Neutrophil (primary cell): ENCODE results near the gene MAST4.

ENCODE experiments used
- H3K27ac ChIP-seq: fragments of 200-600 bp; sonication (generic); 2 replicates; pipeline ENCODE4 v1.5.1; 2016; ENCODE audit warnings: mild to moderate bottlenecking, moderate library complexity
- H3K27me3 ChIP-seq: fragments of 200-600 bp; sonication (generic); 2 replicates; pipeline ENCODE4 v1.6.0; 2016; ENCODE audit warnings: mild to moderate bottlenecking
- H3K36me3 ChIP-seq: fragments of 200-600 bp; sonication (generic); 2 replicates; pipeline ENCODE4 v1.5.1; 2017
- H3K4me1 ChIP-seq, 2 experiments: fragments of 200-600 bp in 1 of 2; sonication (generic) in 1 of 2; 1 replicate in 1 of 2; 2 replicates in 1 of 2; pipeline versions ENCODE4 v1.5.1 to v1.6.1; 2013 to 2016; ENCODE audit warnings: low read depth in 1 of 2, low read length in 1 of 2, mild to moderate bottlenecking in 1 of 2, moderate library complexity in 1 of 2; ENCODE audit not compliant: control insufficient read depth in 1 of 2, insufficient read depth in 1 of 2
- H3K4me3 ChIP-seq, 2 experiments: fragments of 200-600 bp in 1 of 2; sonication (generic) in 1 of 2; 1 replicate in 1 of 2; 2 replicates in 1 of 2; pipeline ENCODE4 v1.5.1; 2013 to 2016; ENCODE audit warnings: low read depth in 1 of 2, low read length in 1 of 2, mild to moderate bottlenecking in 1 of 2, moderate library complexity in 1 of 2
- H3K9me3 ChIP-seq: fragments of 200-600 bp; sonication (generic); 2 replicates; pipeline ENCODE4 v1.5.1; 2016
- CTCF ChIP-seq: fragments of 200-600 bp; sonication (generic); IDR thresholded peaks from 2 replicates; pipeline ENCODE4 v1.5.1; 2016; ENCODE audit warnings: antibody characterized with exemption

Gene MAST4

GRCh38 chr5:67003685-67003934 is 407.4 kb downstream of the MAST4 start:
- peaks cover 20% of the 10 kb centered on the region for H3K27me3 ChIP-seq
- H3K9me3 ChIP-seq = no peaks in the 10 kb centered on the region
- H3K27ac ChIP-seq = no peak overlapping the region
- TF ChIP-seq CTCF = no peak
- peak overlapping the region; percentile 60 to 70 for H3K4me3 ChIP-seq
- peaks cover 11 to 15% of the 10 kb centered on the region in 2 experiments for H3K4me1 ChIP-seq
- no peaks in the 10 kb centered on the region for H3K36me3 ChIP-seq

- Histone ChIP-seq H3K27ac (peak overlapping the region; percentile 34), H3K27me3 (peaks cover 20% of the 10 kb centered on the region), H3K4me1 (peaks cover 11 to 15% of the 10 kb centered on the region in 2 experiments), H3K4me3 (peak overlapping the region; percentile 60 to 70), H3K36me3 (no peaks in the 10 kb centered on the region), H3K9me3 (no peaks in the 10 kb centered on the region)
- no peak for TF ChIP-seq CTCF
Observed at GRCh38 chr5:67003935-67004729, 407.9 kb downstream of the MAST4 start.

- Histone ChIP-seq H3K4me3 (peak overlapping the region; percentile 60 to 70), H3K9me3 (no peaks in the 10 kb centered on the region), H3K4me1 (peaks cover 11 to 15% of the 10 kb centered on the region in 2 experiments), H3K27me3 (peaks cover 20% of the 10 kb centered on the region), H3K36me3 (no peaks in the 10 kb centered on the region), H3K27ac (peak overlapping the region; percentile 34)
- no peak for TF ChIP-seq CTCF
Observed at GRCh38 chr5:67004730-67005350, 408.6 kb downstream of the MAST4 start.

GRCh38 chr5:67005737-67006499 is 409.7 kb downstream of the MAST4 start:
- no peak overlapping the region for H3K27ac ChIP-seq
- TF ChIP-seq CTCF = no peak
- no peaks in the 10 kb centered on the region for H3K36me3 ChIP-seq
- H3K27me3 ChIP-seq = peaks cover 20% of the 10 kb centered on the region
- peaks cover 11 to 15% of the 10 kb centered on the region in 2 experiments for H3K4me1 ChIP-seq
- no peak overlapping the region for H3K4me3 ChIP-seq
- H3K9me3 ChIP-seq = no peaks in the 10 kb centered on the region

- Histone ChIP-seq H3K27ac (no peak overlapping the region), H3K4me1 (peaks cover 11 to 15% of the 10 kb centered on the region in 2 experiments), H3K4me3 (no peak overlapping the region)
Observed at GRCh38 chr5:67006500-67006848, 410.3 kb downstream of the MAST4 start.

More at GRCh38 chr5:67006500-67006848, 410.3 kb downstream of the MAST4 start:
- H3K36me3 ChIP-seq = no peaks in the 10 kb centered on the region
- no peaks in the 10 kb centered on the region for H3K9me3 ChIP-seq
- TF ChIP-seq CTCF = no peak
- H3K27me3 ChIP-seq = peaks cover 20% of the 10 kb centered on the region
